ENCODE measurements around the gene OR6S1.

Gene OR6S1

DNA sequence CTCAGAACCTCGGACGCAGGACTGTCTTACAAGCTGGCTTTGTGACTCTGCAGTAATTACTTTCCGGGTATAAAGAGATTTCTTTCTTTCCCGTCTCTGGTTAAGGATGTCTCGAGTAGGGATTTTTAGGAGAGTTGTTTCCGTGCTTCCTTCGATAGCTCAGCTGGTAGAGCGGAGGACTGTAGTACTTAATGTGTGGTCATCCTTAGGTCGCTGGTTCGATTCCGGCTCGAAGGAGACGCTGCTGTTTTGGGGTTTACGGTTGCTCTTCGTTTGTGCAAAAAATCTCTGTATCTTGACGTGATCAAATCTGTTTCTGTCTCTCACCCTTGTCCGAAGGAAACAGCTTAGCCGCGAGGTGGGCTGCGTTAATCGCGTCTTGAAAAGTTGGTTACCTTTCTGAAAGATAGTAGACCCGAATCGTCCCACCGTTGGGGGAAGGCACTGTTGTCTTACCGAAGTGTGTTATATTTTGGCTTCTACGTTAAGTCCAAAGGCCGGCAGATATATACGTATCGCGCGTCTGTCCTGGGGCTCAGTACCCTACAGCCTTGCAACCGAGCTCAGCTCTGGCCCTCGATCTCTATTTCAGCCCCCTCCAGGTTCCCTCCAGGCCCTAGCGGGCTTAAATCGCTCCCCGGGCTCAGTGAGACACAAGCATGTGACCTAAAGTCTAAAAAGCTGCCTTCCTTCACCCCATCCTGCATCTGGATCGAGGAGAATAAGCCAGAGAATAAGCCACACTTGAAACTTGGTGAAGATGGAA, 41.8 kb upstream of the OR6S1 start (continued):
- TF ChIP-seq ZNF660 (tag by site-specific recombination; IDR thresholded peaks at IDR 0.05) (peak; percentile 78; the same call in 1 of the 2 replicates), ZNF704 (tag by site-specific recombination; IDR thresholded peaks at IDR 0.05) (no peak), YY1 (tag by site-specific recombination; IDR thresholded peaks at IDR 0.05) (no peak), ZNF138 (tag by site-specific recombination; IDR thresholded peaks at IDR 0.05; ENCODE audit: borderline replicate concordance) (no peak), ZNF202 (tag by site-specific recombination; IDR thresholded peaks at IDR 0.05; ENCODE audit: borderline replicate concordance) (no peak), KLF1 (tag by site-specific recombination; IDR thresholded peaks at IDR 0.05) (no peak), ZIC2 (tag by site-specific recombination; IDR thresholded peaks at IDR 0.05) (no peak), HIC1 (tag by site-specific recombination; IDR thresholded peaks at IDR 0.05) (no peak), MZF1 (tag by site-specific recombination; IDR thresholded peaks at IDR 0.05; ENCODE audit: borderline replicate concordance) (no peak), ZFP69B (tag by site-specific recombination; IDR thresholded peaks at IDR 0.05) (peak; percentile 63; the same call in 1 of the 2 replicates), IKZF3 (tag by site-specific recombination; IDR thresholded peaks at IDR 0.05) (peak; percentile 84), OSR2 (tag by site-specific recombination; IDR thresholded peaks at IDR 0.05) (peak; percentile 43; the same call in 1 of the 2 replicates), ZNF211 (tag by site-specific recombination; IDR thresholded peaks at IDR 0.05; ENCODE audit: low read depth) (no peak), ZNF23 (tag by site-specific recombination; IDR thresholded peaks at IDR 0.05; ENCODE audit: borderline replicate concordance) (no peak), SP3 (tag by site-specific recombination; IDR thresholded peaks at IDR 0.05) (no peak), ZNF558 (tag by site-specific recombination; IDR thresholded peaks at IDR 0.05) (no peak), ZNF521 (tag by site-specific recombination; IDR thresholded peaks at IDR 0.05) (no peak), ZNF404 (tag by site-specific recombination; IDR thresholded peaks at IDR 0.05) (no peak), ZNF830 (tag by site-specific recombination; IDR thresholded peaks at IDR 0.05; ENCODE audit: low read depth) (no peak), ZNF624 (tag by site-specific recombination; IDR thresholded peaks at IDR 0.05) (peak; percentile 29; the same call in 1 of the 2 replicates), ZNF548 (tag by site-specific recombination; IDR thresholded peaks at IDR 0.05) (no peak)
- TF ChIP-seq, protein P1, sequence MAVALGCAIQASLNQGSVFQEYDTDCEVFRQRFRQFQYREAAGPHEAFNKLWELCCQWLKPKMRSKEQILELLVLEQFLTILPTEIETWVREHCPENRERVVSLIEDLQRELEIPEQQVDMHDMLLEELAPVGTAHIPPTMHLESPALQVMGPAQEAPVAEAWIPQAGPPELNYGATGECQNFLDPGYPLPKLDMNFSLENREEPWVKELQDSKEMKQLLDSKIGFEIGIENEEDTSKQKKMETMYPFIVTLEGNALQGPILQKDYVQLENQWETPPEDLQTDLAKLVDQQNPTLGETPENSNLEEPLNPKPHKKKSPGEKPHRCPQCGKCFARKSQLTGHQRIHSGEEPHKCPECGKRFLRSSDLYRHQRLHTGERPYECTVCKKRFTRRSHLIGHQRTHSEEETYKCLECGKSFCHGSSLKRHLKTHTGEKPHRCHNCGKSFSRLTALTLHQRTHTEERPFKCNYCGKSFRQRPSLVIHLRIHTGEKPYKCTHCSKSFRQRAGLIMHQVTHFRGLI (tag by site-specific recombination; IDR thresholded peaks at IDR 0.05) = 0 out of 2 replicates have a peak, but pooled peaks have one; percentile 11
- TF ChIP-seq, protein P2, sequence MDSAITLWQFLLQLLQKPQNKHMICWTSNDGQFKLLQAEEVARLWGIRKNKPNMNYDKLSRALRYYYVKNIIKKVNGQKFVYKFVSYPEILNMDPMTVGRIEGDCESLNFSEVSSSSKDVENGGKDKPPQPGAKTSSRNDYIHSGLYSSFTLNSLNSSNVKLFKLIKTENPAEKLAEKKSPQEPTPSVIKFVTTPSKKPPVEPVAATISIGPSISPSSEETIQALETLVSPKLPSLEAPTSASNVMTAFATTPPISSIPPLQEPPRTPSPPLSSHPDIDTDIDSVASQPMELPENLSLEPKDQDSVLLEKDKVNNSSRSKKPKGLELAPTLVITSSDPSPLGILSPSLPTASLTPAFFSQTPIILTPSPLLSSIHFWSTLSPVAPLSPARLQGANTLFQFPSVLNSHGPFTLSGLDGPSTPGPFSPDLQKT (IDR thresholded peaks at IDR 0.05; ENCODE audit: borderline replicate concordance, low read depth, low read length) = no peak
- TF ChIP-seq, protein P3, sequence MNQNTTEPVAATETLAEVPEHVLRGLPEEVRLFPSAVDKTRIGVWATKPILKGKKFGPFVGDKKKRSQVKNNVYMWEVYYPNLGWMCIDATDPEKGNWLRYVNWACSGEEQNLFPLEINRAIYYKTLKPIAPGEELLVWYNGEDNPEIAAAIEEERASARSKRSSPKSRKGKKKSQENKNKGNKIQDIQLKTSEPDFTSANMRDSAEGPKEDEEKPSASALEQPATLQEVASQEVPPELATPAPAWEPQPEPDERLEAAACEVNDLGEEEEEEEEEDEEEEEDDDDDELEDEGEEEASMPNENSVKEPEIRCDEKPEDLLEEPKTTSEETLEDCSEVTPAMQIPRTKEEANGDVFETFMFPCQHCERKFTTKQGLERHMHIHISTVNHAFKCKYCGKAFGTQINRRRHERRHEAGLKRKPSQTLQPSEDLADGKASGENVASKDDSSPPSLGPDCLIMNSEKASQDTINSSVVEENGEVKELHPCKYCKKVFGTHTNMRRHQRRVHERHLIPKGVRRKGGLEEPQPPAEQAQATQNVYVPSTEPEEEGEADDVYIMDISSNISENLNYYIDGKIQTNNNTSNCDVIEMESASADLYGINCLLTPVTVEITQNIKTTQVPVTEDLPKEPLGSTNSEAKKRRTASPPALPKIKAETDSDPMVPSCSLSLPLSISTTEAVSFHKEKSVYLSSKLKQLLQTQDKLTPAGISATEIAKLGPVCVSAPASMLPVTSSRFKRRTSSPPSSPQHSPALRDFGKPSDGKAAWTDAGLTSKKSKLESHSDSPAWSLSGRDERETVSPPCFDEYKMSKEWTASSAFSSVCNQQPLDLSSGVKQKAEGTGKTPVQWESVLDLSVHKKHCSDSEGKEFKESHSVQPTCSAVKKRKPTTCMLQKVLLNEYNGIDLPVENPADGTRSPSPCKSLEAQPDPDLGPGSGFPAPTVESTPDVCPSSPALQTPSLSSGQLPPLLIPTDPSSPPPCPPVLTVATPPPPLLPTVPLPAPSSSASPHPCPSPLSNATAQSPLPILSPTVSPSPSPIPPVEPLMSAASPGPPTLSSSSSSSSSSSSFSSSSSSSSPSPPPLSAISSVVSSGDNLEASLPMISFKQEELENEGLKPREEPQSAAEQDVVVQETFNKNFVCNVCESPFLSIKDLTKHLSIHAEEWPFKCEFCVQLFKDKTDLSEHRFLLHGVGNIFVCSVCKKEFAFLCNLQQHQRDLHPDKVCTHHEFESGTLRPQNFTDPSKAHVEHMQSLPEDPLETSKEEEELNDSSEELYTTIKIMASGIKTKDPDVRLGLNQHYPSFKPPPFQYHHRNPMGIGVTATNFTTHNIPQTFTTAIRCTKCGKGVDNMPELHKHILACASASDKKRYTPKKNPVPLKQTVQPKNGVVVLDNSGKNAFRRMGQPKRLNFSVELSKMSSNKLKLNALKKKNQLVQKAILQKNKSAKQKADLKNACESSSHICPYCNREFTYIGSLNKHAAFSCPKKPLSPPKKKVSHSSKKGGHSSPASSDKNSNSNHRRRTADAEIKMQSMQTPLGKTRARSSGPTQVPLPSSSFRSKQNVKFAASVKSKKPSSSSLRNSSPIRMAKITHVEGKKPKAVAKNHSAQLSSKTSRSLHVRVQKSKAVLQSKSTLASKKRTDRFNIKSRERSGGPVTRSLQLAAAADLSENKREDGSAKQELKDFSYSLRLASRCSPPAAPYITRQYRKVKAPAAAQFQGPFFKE (tag by site-specific recombination; IDR thresholded peaks at IDR 0.05; ENCODE audit: borderline replicate concordance) = no peak
- TF ChIP-seq, protein P4, sequence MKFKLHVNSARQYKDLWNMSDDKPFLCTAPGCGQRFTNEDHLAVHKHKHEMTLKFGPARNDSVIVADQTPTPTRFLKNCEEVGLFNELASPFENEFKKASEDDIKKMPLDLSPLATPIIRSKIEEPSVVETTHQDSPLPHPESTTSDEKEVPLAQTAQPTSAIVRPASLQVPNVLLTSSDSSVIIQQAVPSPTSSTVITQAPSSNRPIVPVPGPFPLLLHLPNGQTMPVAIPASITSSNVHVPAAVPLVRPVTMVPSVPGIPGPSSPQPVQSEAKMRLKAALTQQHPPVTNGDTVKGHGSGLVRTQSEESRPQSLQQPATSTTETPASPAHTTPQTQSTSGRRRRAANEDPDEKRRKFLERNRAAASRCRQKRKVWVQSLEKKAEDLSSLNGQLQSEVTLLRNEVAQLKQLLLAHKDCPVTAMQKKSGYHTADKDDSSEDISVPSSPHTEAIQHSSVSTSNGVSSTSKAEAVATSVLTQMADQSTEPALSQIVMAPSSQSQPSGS (tag by site-specific recombination; IDR thresholded peaks at IDR 0.05; ENCODE audit: low read depth) = peak; percentile 5; the same call in 1 of the 2 replicates

Measured in HEK293 (cell line).